K562 (cell line): ENCODE data around the gene MAPT. TPM values are rescaled to one million over a fixed set of nuclear protein-coding genes. Genes with fewer than 3 reads are reported as not detected.

Source experiments
- ATAC-seq: fragments of 200-7000 bp; cut with Tn5 transposase; 3 replicates; pipeline ENCODE4 v1.9.1; 2020; ENCODE audit warnings: moderate library complexity
- BruUV-seq: library from RNA; stranded (reverse); fragments of 400-500 nt; replicated peaks from 2 replicates; lab custom pipeline; 2021; lab: Mats Ljungman, UMichigan
- CTCF ChIA-PET: fragments of 300-600 bp; formaldehyde crosslinking; extraction: SDS; loops from one replicate; lab custom pipeline; 2021; ENCODE audit warnings: low intra/inter-chr PET ratio; lab: Yijun Ruan, JAX
- POLR2A ChIA-PET: fragments of 300-600, 350-650 bp; sonication (Branson Sonifier 250); formaldehyde crosslinking; extraction: SDS; loops from one replicate; lab custom pipeline; 2021; ENCODE audit warnings: antibody characterized with exemption, inconsistent platforms; lab: Yijun Ruan, JAX
- DNase-seq, 4 experiments: peaks; one replicate each; pipeline versions ENCODE4 v3.0.0 to v3.0.0-alpha.2; 2011 to 2018; ENCODE audit warnings: low spot score in 3 of 4, mixed read lengths in 3 of 4; ENCODE audit errors: extremely low read depth in 1 of 4
- FAIRE-seq: peaks from 2 replicates; lab custom pipeline; 2011; peaks lifted over from hg19 to GRCh38; lab: Jason Lieb, UNC
- H2AFZ ChIP-seq: 2 replicates; pipeline ENCODE4 v1.6.0; 2011; ENCODE audit warnings: low read depth, low read length, control low read depth, inconsistent platforms
- H3K27ac ChIP-seq: fragments of 200-600 bp; 3 replicates; pipeline ENCODE4 v1.8.0; 2011; ENCODE audit warnings: low read depth, mild to moderate bottlenecking, control low read depth, inconsistent platforms, low read length, moderate library complexity, mixed read lengths; ENCODE audit errors: extremely low read depth
- H3K27me3 ChIP-seq, 2 experiments: fragments of 300-600 bp in 1 of 2; 2 replicates in 1 of 2; 3 replicates in 1 of 2; pipeline versions ENCODE4 v1.6.0 to v1.8.0; 2011; ENCODE audit warnings: inconsistent platforms in 2 of 2, low read length in 2 of 2, mild to moderate bottlenecking in 1 of 2, mixed read lengths in 1 of 2, moderate library complexity in 1 of 2; ENCODE audit not compliant: control insufficient read depth in 2 of 2, insufficient read depth in 2 of 2
- H3K36me3 ChIP-seq: fragments of 300-600 bp; 3 replicates; pipeline ENCODE4 v1.8.0; 2011; ENCODE audit warnings: mild to moderate bottlenecking, low read length, inconsistent platforms; ENCODE audit not compliant: control insufficient read depth, insufficient read depth
- H3K4me1 ChIP-seq, 2 experiments: fragments of 200-600 bp in 1 of 2; replicated peaks in 1 of 2; 2 replicates in 1 of 2; 3 replicates in 1 of 2; pipeline versions ENCODE4 v1.5.1 to v1.8.0; 2011; ENCODE audit warnings: inconsistent platforms in 2 of 2, low read length in 2 of 2, mild to moderate bottlenecking in 1 of 2, mixed read lengths in 1 of 2, moderate library complexity in 1 of 2; ENCODE audit not compliant: control insufficient read depth in 2 of 2, insufficient read depth in 2 of 2
- H3K4me2 ChIP-seq: 2 replicates; pipeline ENCODE4 v1.6.1; 2011; ENCODE audit warnings: low read length, control low read depth, inconsistent platforms, mixed read lengths; ENCODE audit not compliant: insufficient read depth
- H3K4me3 ChIP-seq: fragments of 200-600 bp; sonication (generic), shearing (Covaris generic); 2 replicates; pipeline ENCODE4 v1.5.1; 2016; ENCODE audit warnings: control low read depth, inconsistent platforms
- H3K79me2 ChIP-seq: fragments of 200-600 bp; 3 replicates; pipeline ENCODE4 v1.8.0; 2011; ENCODE audit warnings: low read length, inconsistent platforms; ENCODE audit not compliant: control insufficient read depth, insufficient read depth
- H3K9ac ChIP-seq, 2 experiments: 2 replicates each; pipeline versions ENCODE4 v1.6.0 to v1.6.1; 2011; ENCODE audit warnings: low read depth in 2 of 2, low read length in 2 of 2, control low read depth in 1 of 2, inconsistent platforms in 1 of 2, mild to moderate bottlenecking in 1 of 2, mixed read lengths in 1 of 2; ENCODE audit not compliant: insufficient read depth in 1 of 2
- H3K9me1 ChIP-seq: one replicate; pipeline ENCODE4 v1.6.0; 2011; ENCODE audit warnings: inconsistent platforms, mild to moderate bottlenecking, low read length, moderate library complexity; ENCODE audit not compliant: control insufficient read depth, insufficient read depth
- H3K9me3 ChIP-seq: replicated peaks from 2 replicates; pipeline ENCODE4 v1.5.1; 2011; ENCODE audit warnings: low read depth, low read length, inconsistent platforms; ENCODE audit not compliant: control insufficient read depth, insufficient read depth
- H4K20me1 ChIP-seq: replicated peaks from 2 replicates; pipeline ENCODE4 v1.6.1; 2011; ENCODE audit warnings: low read length, inconsistent platforms, mixed read lengths; ENCODE audit not compliant: control insufficient read depth, insufficient read depth
- ARHGAP35 ChIP-seq: fragments of 450-650 bp; IDR thresholded peaks from 2 replicates; pipeline ENCODE4 v1.6.1; 2018; ENCODE audit not compliant: partially characterized antibody
- BDP1 ChIP-seq: IDR thresholded peaks from 3 replicates; pipeline ENCODE4 v1.6.1; 2011; ENCODE audit not compliant: insufficient read length, insufficient read depth
- C11orf30 ChIP-seq: fragments of 450-650 bp; IDR thresholded peaks from 2 replicates; pipeline ENCODE4 v1.6.1; 2016; ENCODE audit warnings: low read depth, mild to moderate bottlenecking
- DNMT1 ChIP-seq: fragments of 450-650 bp; IDR thresholded peaks from 2 replicates; pipeline ENCODE4 v1.6.1; 2016; ENCODE audit warnings: antibody characterized with exemption, mild to moderate bottlenecking
- ESRRA ChIP-seq: fragments of 450-650 bp; IDR thresholded peaks from 2 replicates; pipeline ENCODE4 v1.6.1; 2014; ENCODE audit warnings: low read depth, mild to moderate bottlenecking, moderate library complexity, borderline replicate concordance
- HNRNPK ChIP-seq: fragments of 200-400 bp; formaldehyde crosslinking; IDR thresholded peaks from one replicate; pipeline ENCODE4 v1.6.1; 2018; ENCODE audit warnings: mild to moderate bottlenecking, low read depth, low read length; ENCODE audit not compliant: poor library complexity, severe bottlenecking
- MAFG ChIP-seq: fragments of 450-650 bp; conservative IDR thresholded peaks from 2 replicates; pipeline ENCODE4 v1.6.1; 2016; ENCODE audit warnings: missing genetic modification characterization, missing compliant biosample characterization
- MAFK ChIP-seq: IDR thresholded peaks from 2 replicates; pipeline ENCODE4 v1.6.1; 2011; ENCODE audit warnings: low read length, improper control_type of control experiment
- MYNN ChIP-seq, 2 experiments: sonication (generic); formaldehyde crosslinking in 1 of 2; IDR thresholded peaks; 2 replicates each; pipeline versions ENCODE4 v1.5.0 to v1.6.1; 2016 to 2020; ENCODE audit warnings: antibody characterized with exemption in 1 of 2, missing genetic modification reagents in 1 of 2
- NFE2 ChIP-seq: IDR thresholded peaks from 2 replicates; pipeline ENCODE4 v1.6.1; 2014; ENCODE audit warnings: antibody characterized with exemption, low read depth
- RBM25 ChIP-seq: fragments of 200-400 bp; formaldehyde crosslinking; IDR thresholded peaks from 2 replicates; pipeline ENCODE4 v1.6.1; 2018; ENCODE audit warnings: low read length, low read depth, moderate library complexity; ENCODE audit not compliant: severe bottlenecking
- SMAD4 ChIP-seq: fragments of 250-450 bp; sonication (Bioruptor Pico); conservative IDR thresholded peaks from 2 replicates; pipeline ENCODE4 v1.8.0; 2021; ENCODE audit warnings: inconsistent platforms, mild to moderate bottlenecking, moderate library complexity
- TRIM24 ChIP-seq, 2 experiments: fragments of 450-650 bp; IDR thresholded peaks; 2 replicates each; pipeline ENCODE4 v1.6.1; 2016
- TSC22D4 ChIP-seq: fragments of 450-650 bp; IDR thresholded peaks from 2 replicates; pipeline ENCODE4 v1.6.1; 2016; ENCODE audit warnings: missing genetic modification characterization, missing biosample characterization, control low read depth
- ZNF217 ChIP-seq: sonication (generic); formaldehyde crosslinking; IDR thresholded peaks from 2 replicates; pipeline ENCODE4 v1.8.0; 2022; ENCODE audit warnings: mild to moderate bottlenecking, missing genetic modification reagents
- ZNF239 ChIP-seq: fragments of 250-450 bp; sonication (Bioruptor Pico); IDR thresholded peaks from 2 replicates; pipeline ENCODE4 v1.4.0; 2020; ENCODE audit warnings: mild to moderate bottlenecking
- ZNF316 ChIP-seq: fragments of 450-650 bp; IDR thresholded peaks from 2 replicates; pipeline ENCODE4 v1.6.1; 2016
- WGBS: fragments of 100-300 bp; shearing (Covaris generic); methylation state at CpG from one replicate; pipeline ENCODE4 v1.1.6; 2016; ENCODE audit warnings: low coverage, mixed read lengths; ENCODE audit not compliant: insufficient coverage; ENCODE audit errors: missing lambda C conversion rate; 5-methylcytosine and 5-hydroxymethylcytosine counted together
- in situ Hi-C: fragments of 300-500 bp; cut with MboI; formaldehyde crosslinking; loops from 4 replicates; pipeline ENCODE4 v1.15.0; 2018; ENCODE audit warnings: inconsistent platforms, mixed read lengths
- intact Hi-C: fragments of 100-400 bp; cut with micrococcal nuclease; formaldehyde crosslinking; loops from 2 replicates; pipeline ENCODE4 v1.14.2; 2022
- polyA plus RNA-seq, 8 experiments: library from polyadenylated mRNA; depleted of rRNA in 4 of 8; stranded (reverse) in 5 of 8; unstranded in 3 of 8; fragments of >200 nt; fragmentation: Nextera tagmentation in 2 of 8; fragmentation: Illumina TruSeq in 1 of 8; extraction: Ambion mirVana in 2 of 8; extraction: Trizol in 1 of 8; gene quantifications; 2 replicates each; pipeline versions ENCODE4 v1.2.1 to v1.2.3, GENCODE V29; 2011 to 2014; ENCODE audit warnings: inconsistent platforms in 1 of 8, missing spikeins in 1 of 8
- total RNA-seq, 7 experiments: library from RNA; depleted of rRNA in 6 of 7; stranded (reverse); fragments of >200 nt in 6 of 7; fragmentation: Illumina TruSeq in 2 of 7; extraction: Trizol in 2 of 7; gene quantifications; 2 replicates each; pipeline versions ENCODE4 v1.2.1 to v1.2.3, GENCODE V29; 2011 to 2021; ENCODE audit warnings: low replicate concordance in 1 of 7
- TF ChIP-seq, protein P1 (sequence below): fragments of 450-650 bp; IDR thresholded peaks from 2 replicates; pipeline ENCODE4 v1.6.1; 2016
- TF ChIP-seq, protein P2 (sequence below): sonication (generic); formaldehyde crosslinking; IDR thresholded peaks from 2 replicates; pipeline ENCODE4 v1.8.0; 2022; ENCODE audit warnings: missing genetic modification reagents, mild to moderate bottlenecking, borderline replicate concordance

Gene MAPT
- total and polyA plus RNA-seq, 9 of the 15 experiments (the other 6 are each of a cell fraction or from before 2014, with no cell fraction given): 0.04 to 1.1 (median 0.36) TPM

DNA sequence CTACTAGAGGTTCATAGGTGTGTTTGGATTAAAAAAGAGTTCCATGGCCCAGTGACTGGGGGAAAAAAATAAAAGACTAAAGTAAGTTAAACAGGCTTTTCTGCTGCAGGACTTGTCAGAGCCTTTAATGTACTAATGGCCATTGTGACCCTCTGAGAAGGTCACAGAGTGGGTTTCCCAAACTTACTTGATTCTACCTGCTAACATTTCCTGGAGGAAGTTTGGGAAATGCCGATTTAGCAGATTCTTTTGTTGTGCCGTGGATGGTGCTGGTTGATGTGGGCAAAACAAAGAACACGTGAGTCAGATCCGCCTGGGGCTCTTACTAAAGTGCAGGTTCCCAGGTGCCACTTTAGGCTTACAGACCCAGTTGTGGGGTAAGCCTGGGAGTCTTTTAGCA is 91.1 kb downstream of the MAPT start:
- ATAC-seq (no peak), DNase-seq (no peak), FAIRE-seq (no peak)
- in situ Hi-C loops: loop anchor here (25.0 kb wide), 1 partner anchor 852 kb away; no protein-coding TSS in a partner anchor
- Histone ChIP-seq H3K79me2 (no peaks in the 10 kb centered on the region), H3K27me3 (no peaks in the 10 kb centered on the region), H3K4me3 (no peak overlapping the region), H3K9ac (no peak overlapping the region), H3K4me1 (peaks cover 0 to 19% of the 10 kb centered on the region in 2 experiments; a peak in 2 of 5 replicates), H4K20me1 (no peaks in the 10 kb centered on the region), H3K36me3 (no peaks in the 10 kb centered on the region), H3K9me1 (no peaks in the 10 kb centered on the region), H3K4me2 (no peak overlapping the region), H3K9me3 (no peaks in the 10 kb centered on the region), H3K27ac (no peak overlapping the region), H2AFZ (no peak overlapping the region)
- whole genome bisulfite sequencing: 54% methylated on average over 4 of the region's 4 CpGs
- POLR2A ChIA-PET: no interaction called here
- CTCF ChIA-PET: no interaction called here
- no TSS peak for BruUV-seq
- intact Hi-C loops: no loop called here
- TF ChIP-seq NFE2: no peak
- 0 out of 2 replicates have a peak, but pooled peaks have one; percentile 59 for TF ChIP-seq DNMT1
- no peak for TF ChIP-seq BDP1
- no peak for TF ChIP-seq MYNN (IDR thresholded peaks at IDR 0.05)
- no peak for TF ChIP-seq MYNN (CRISPR knock-in tag; IDR thresholded peaks at IDR 0.05)
- no peak for TF ChIP-seq HNRNPK
- TF ChIP-seq ESRRA: no peak
- TF ChIP-seq TRIM24 (IDR thresholded peaks at IDR 0.05): no peak
- TF ChIP-seq C11orf30: peak; percentile 30; the same call in 1 of the 2 replicates
- TF ChIP-seq, protein P1, sequence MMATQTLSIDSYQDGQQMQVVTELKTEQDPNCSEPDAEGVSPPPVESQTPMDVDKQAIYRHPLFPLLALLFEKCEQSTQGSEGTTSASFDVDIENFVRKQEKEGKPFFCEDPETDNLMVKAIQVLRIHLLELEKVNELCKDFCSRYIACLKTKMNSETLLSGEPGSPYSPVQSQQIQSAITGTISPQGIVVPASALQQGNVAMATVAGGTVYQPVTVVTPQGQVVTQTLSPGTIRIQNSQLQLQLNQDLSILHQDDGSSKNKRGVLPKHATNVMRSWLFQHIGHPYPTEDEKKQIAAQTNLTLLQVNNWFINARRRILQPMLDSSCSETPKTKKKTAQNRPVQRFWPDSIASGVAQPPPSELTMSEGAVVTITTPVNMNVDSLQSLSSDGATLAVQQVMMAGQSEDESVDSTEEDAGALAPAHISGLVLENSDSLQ: no peak
- peak; percentile 18; the same call in 1 of the 2 replicates for TF ChIP-seq MAFK
- TF ChIP-seq RBM25: peak; percentile 86
- TF ChIP-seq TSC22D4: no peak
- TF ChIP-seq ZNF316: peak; percentile 50
- TF ChIP-seq MAFG (tag): 0 out of 2 replicates have a peak, but pooled peaks have one; percentile 18
- no peak for TF ChIP-seq ARHGAP35
- no peak for TF ChIP-seq SMAD4 (CRISPR knock-in tag)
- TF ChIP-seq, protein P2, sequence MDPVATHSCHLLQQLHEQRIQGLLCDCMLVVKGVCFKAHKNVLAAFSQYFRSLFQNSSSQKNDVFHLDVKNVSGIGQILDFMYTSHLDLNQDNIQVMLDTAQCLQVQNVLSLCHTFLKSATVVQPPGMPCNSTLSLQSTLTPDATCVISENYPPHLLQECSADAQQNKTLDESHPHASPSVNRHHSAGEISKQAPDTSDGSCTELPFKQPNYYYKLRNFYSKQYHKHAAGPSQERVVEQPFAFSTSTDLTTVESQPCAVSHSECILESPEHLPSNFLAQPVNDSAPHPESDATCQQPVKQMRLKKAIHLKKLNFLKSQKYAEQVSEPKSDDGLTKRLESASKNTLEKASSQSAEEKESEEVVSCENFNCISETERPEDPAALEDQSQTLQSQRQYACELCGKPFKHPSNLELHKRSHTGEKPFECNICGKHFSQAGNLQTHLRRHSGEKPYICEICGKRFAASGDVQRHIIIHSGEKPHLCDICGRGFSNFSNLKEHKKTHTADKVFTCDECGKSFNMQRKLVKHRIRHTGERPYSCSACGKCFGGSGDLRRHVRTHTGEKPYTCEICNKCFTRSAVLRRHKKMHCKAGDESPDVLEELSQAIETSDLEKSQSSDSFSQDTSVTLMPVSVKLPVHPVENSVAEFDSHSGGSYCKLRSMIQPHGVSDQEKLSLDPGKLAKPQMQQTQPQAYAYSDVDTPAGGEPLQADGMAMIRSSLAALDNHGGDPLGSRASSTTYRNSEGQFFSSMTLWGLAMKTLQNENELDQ (CRISPR knock-in tag): no peak
- TF ChIP-seq ZNF239 (CRISPR knock-in tag): peak; percentile 99
- no peak for TF ChIP-seq ZNF217 (CRISPR knock-in tag)
